ENCODE data around the gene KBTBD7. TPM values are rescaled to one million over a fixed set of nuclear protein-coding genes. Genes with fewer than 3 reads are reported as not detected.

KBTBD7 gene
- total RNA-seq, 1 experiment from 2014 or later: 6.4 TPM

GRCh38 chr13:41232578-41233480 is 38.5 kb upstream of the KBTBD7 start:
- CTCF ChIA-PET: interaction anchor here (1.1 kb wide), 1 partner anchor 17 kb away, joined by 5 read pairs; no protein-coding TSS in a partner anchor
- no TSS peak for BruUV-seq (replicated peaks)
- H3K4me3 Mint-ChIP-seq (ENCODE audit: low read depth, unreplicated experiment): peak overlapping the region; percentile 11

GRCh38 chr13:41231786-41232185 is 37.4 kb upstream of the KBTBD7 start:
- no peaks in the 10 kb centered on the region for H3K27me3 Mint-ChIP-seq (ENCODE audit: unreplicated experiment)
- DNase-seq: peak; percentile 54
- H3K36me3 Mint-ChIP-seq (ENCODE audit: insufficient read depth, unreplicated experiment): peaks cover 6% of the 10 kb centered on the region
- TF ChIP-seq CTCF (IDR thresholded peaks at IDR 0.05; ENCODE audit: unreplicated experiment): no peak
- peak overlapping the region; percentile 8 for H3K27ac Mint-ChIP-seq (ENCODE audit: unreplicated experiment)
- no TSS peak for BruUV-seq (replicated peaks)
- no peaks in the 10 kb centered on the region for H3K9me3 Mint-ChIP-seq (ENCODE audit: low read depth, unreplicated experiment)
- peaks cover 23% of the 10 kb centered on the region for H3K4me1 Mint-ChIP-seq (ENCODE audit: low read depth, unreplicated experiment)
- CTCF ChIA-PET: interaction anchor here (0.7 to 1.1 kb wide), 2 partner anchors 16 to 139 kb away, joined by 4 to 5 read pairs; no protein-coding TSS in a partner anchor
- intact Hi-C loops (cut with micrococcal nuclease; ENCODE audit: unreplicated experiment): loop anchor here (10.0 kb wide), 1 partner anchor 83 kb away; the partner anchor contains the start of gene NAA16
- peak overlapping the region; percentile 17 for H3K4me3 Mint-ChIP-seq (ENCODE audit: low read depth, unreplicated experiment)

More at GRCh38 chr13:41232578-41233480, 38.5 kb upstream of the KBTBD7 start:
- Mint-ChIP-seq H3K4me1 (ENCODE audit: low read depth, unreplicated experiment) (peaks cover 23% of the 10 kb centered on the region), H3K27me3 (ENCODE audit: unreplicated experiment) (no peaks in the 10 kb centered on the region), H3K36me3 (ENCODE audit: insufficient read depth, unreplicated experiment) (peaks cover 6% of the 10 kb centered on the region), H3K9me3 (ENCODE audit: low read depth, unreplicated experiment) (no peaks in the 10 kb centered on the region), H3K27ac (ENCODE audit: unreplicated experiment) (peak overlapping the region; percentile 55)
- intact Hi-C loops (cut with micrococcal nuclease; ENCODE audit: unreplicated experiment): loop anchor here (10.0 kb wide), 1 partner anchor 82 kb away; the partner anchor contains the start of gene NAA16
- DNase-seq: no peak
- no peak for TF ChIP-seq CTCF (IDR thresholded peaks at IDR 0.05; ENCODE audit: unreplicated experiment)

GRCh38 chr13:41231025-41231677 is 36.8 kb upstream of the KBTBD7 start:
- Mint-ChIP-seq H3K4me1 (ENCODE audit: low read depth, unreplicated experiment) (peaks cover 23% of the 10 kb centered on the region), H3K27ac (ENCODE audit: unreplicated experiment) (peak overlapping the region; percentile 8), H3K9me3 (ENCODE audit: low read depth, unreplicated experiment) (no peaks in the 10 kb centered on the region), H3K4me3 (ENCODE audit: low read depth, unreplicated experiment) (no peak overlapping the region), H3K36me3 (ENCODE audit: insufficient read depth, unreplicated experiment) (peaks cover 6% of the 10 kb centered on the region), H3K27me3 (ENCODE audit: unreplicated experiment) (no peaks in the 10 kb centered on the region)
- intact Hi-C loops (cut with micrococcal nuclease; ENCODE audit: unreplicated experiment): loop anchor here (10.0 kb wide), 1 partner anchor 84 kb away; the partner anchor contains the start of gene NAA16
- no peak for TF ChIP-seq CTCF (IDR thresholded peaks at IDR 0.05; ENCODE audit: unreplicated experiment)
- no TSS peak for BruUV-seq (replicated peaks)
- CTCF ChIA-PET: no interaction called here
- no peak for DNase-seq

GRCh38 chr13:41229356-41229755 is 35.0 kb upstream of the KBTBD7 start:
- no peak for TF ChIP-seq CTCF (IDR thresholded peaks at IDR 0.05; ENCODE audit: unreplicated experiment)
- H3K9me3 Mint-ChIP-seq (ENCODE audit: low read depth, unreplicated experiment): no peaks in the 10 kb centered on the region
- no peak for DNase-seq
- no peak overlapping the region for H3K4me3 Mint-ChIP-seq (ENCODE audit: low read depth, unreplicated experiment)
- CTCF ChIA-PET: no interaction called here
- H3K4me1 Mint-ChIP-seq (ENCODE audit: low read depth, unreplicated experiment): peaks cover 23% of the 10 kb centered on the region
- no peak overlapping the region for H3K27ac Mint-ChIP-seq (ENCODE audit: unreplicated experiment)
- peaks cover 6% of the 10 kb centered on the region for H3K36me3 Mint-ChIP-seq (ENCODE audit: insufficient read depth, unreplicated experiment)
- intact Hi-C loops (cut with micrococcal nuclease; ENCODE audit: unreplicated experiment): no loop called here
- no TSS peak for BruUV-seq (replicated peaks)
- H3K27me3 Mint-ChIP-seq (ENCODE audit: unreplicated experiment): no peaks in the 10 kb centered on the region
